Caco-2 (cell line): ENCODE measurements around the gene CCS. TPM values are rescaled to one million over a fixed set of nuclear protein-coding genes. Genes with fewer than 3 reads are reported as not detected.

Source experiments
- BruUV-seq: library from RNA; stranded (reverse); fragments of 400-500 nt; replicated peaks from 2 replicates; lab custom pipeline; 2021; lab: Mats Ljungman, UMichigan
- CTCF ChIA-PET: fragments of 300-600 bp; sonication (Branson Sonifier 250); formaldehyde crosslinking; loops from one replicate; lab custom pipeline; 2022; ENCODE audit warnings: antibody characterized with exemption; lab: Charles Lee
- POLR2A ChIA-PET: fragments of 300-600 bp; sonication (Branson Sonifier 250); formaldehyde crosslinking; loops from one replicate; lab custom pipeline; 2022; ENCODE audit warnings: antibody characterized with exemption; lab: Charles Lee
- DNase-seq, 2 experiments: peaks; one replicate each; pipeline versions ENCODE4 v3.0.0 to v3.0.0-alpha.2; 2020 to 2022
- H3K27me3 ChIP-seq: replicated peaks from 2 replicates; pipeline ENCODE4 v1.6.0; 2011; ENCODE audit warnings: low read length; ENCODE audit not compliant: control insufficient read depth, insufficient read depth
- H3K36me3 ChIP-seq: 2 replicates; pipeline ENCODE4 v1.5.1; 2011; ENCODE audit warnings: low read length; ENCODE audit not compliant: control insufficient read depth, insufficient read depth
- H3K4me1 ChIP-seq: fragments of 250-450 bp; sonication (Bioruptor Pico); 2 replicates; pipeline ENCODE4 v1.5.1; 2020; ENCODE audit warnings: mild to moderate bottlenecking
- H3K4me3 ChIP-seq: 2 replicates; pipeline ENCODE4 v1.5.1; 2011; ENCODE audit warnings: low read depth, mild to moderate bottlenecking, control low read depth, low read length
- H3K9me3 ChIP-seq: fragments of 250-450 bp; sonication (Bioruptor Pico); 2 replicates; pipeline ENCODE4 v1.5.1; 2020; ENCODE audit warnings: mild to moderate bottlenecking, moderate library complexity
- H3K27ac Mint-ChIP-seq: one replicate; pipeline ENCODE4 v1.8.0; 2022; ENCODE audit warnings: mixed read lengths; ENCODE audit not compliant: unreplicated experiment
- H3K27me3 Mint-ChIP-seq: one replicate; pipeline ENCODE4 v1.8.0; 2022; ENCODE audit warnings: mixed read lengths; ENCODE audit not compliant: insufficient read depth, unreplicated experiment
- H3K36me3 Mint-ChIP-seq: one replicate; pipeline ENCODE4 v1.8.0; 2022; ENCODE audit warnings: mild to moderate bottlenecking, mixed read lengths; ENCODE audit not compliant: insufficient read depth, unreplicated experiment
- H3K4me1 Mint-ChIP-seq: one replicate; pipeline ENCODE4 v1.8.0; 2022; ENCODE audit warnings: low read depth, mixed read lengths; ENCODE audit not compliant: unreplicated experiment
- H3K4me3 Mint-ChIP-seq: one replicate; pipeline ENCODE4 v1.8.0; 2022; ENCODE audit warnings: mild to moderate bottlenecking, moderate library complexity, mixed read lengths; ENCODE audit not compliant: unreplicated experiment
- H3K9me3 Mint-ChIP-seq: one replicate; pipeline ENCODE4 v1.8.0; 2022; ENCODE audit warnings: mixed read lengths; ENCODE audit not compliant: unreplicated experiment
- CTCF ChIP-seq, 2 experiments: fragments of 200-600 bp in 1 of 2; IDR thresholded peaks; 1 replicate in 1 of 2; 2 replicates in 1 of 2; pipeline versions ENCODE4 v1.5.1 to v1.8.0; 2011 to 2022; ENCODE audit warnings: antibody characterized with exemption in 1 of 2, control low read depth in 1 of 2, inconsistent platforms in 1 of 2, low read depth in 1 of 2, low read length in 1 of 2, mild to moderate bottlenecking in 1 of 2, moderate library complexity in 1 of 2; ENCODE audit not compliant: insufficient read depth in 1 of 2, severe bottlenecking in 1 of 2, unreplicated experiment in 1 of 2
- intact Hi-C: fragments of 100-400 bp; cut with micrococcal nuclease; formaldehyde crosslinking; loops from one replicate; pipeline ENCODE4 v1.10.0; 2022; ENCODE audit not compliant: unreplicated experiment
- total RNA-seq: library from RNA; stranded (reverse); gene quantifications from 2 replicates; pipeline ENCODE4 v1.2.3, GENCODE V29; 2022

The CCS gene
- total RNA-seq, 1 experiment from 2014 or later = 52.9 TPM

DNA sequence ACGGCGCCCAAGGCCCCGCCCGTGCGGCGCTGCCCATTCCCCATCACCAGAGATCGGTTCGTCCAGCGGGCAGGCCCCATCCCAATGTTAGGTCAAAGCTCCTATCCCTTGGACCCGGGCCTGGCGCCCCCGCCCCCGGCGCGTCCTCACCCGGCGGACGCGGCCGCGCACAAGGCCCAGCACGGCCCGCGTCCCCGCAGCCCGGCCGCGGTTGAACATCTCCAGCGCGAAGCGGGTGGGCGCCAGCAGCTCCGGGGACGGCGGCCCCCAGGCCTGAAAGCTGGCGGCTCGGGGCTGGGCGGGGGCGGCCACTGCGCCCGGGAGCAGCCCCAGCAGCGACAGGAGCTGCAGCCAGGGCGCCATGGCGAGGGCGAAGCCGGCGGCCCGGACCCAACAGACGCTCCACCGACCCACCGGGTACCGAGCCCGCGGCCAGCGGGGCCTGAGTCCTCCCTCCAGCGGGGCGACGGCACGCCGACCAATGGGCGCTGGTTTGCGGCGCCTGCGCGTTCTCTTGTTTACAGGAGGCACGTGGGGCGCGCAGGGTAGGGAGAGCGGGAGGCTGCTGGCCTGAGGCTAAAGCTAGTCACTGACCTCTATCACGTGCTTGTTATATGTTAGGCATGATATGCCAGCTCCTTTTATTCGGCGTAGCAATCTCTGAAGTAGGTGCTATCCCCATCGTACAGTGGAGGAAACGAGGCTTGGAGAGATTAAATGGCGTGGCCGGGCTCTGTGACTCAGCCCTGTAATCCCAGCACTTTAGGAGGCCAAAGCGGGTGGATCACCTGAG, 24.7 kb upstream of the CCS start, which contains the start of gene CTSF:
Gene CTSF, minus strand, starts transcription at position 483 of the 793 bp plus-strand sequence. Its CDS starts 120 bp downstream, at position 363.
- intact Hi-C loops = no loop called here
- ChIA-PET CTCF (interaction anchor here (1.1 to 1.2 kb wide), 2 partner anchors 11 to 24 kb away, joined by 3 to 5 read pairs; partner anchors contain the start of genes CCDC87 and CCS), POLR2A (interaction anchor here (0.5 kb wide), 1 partner anchor 307 kb away, joined by 8 read pairs; no protein-coding TSS in a partner anchor)
- Mint-ChIP-seq H3K27me3 (no peaks in the 10 kb centered on the region), H3K4me1 (no peaks in the 10 kb centered on the region), H3K4me3 (no peak within 1 kb of the TSS), H3K36me3 (no peaks in the 10 kb centered on the region), H3K27ac (no peak within 1 kb of the TSS), H3K9me3 (no peaks in the 10 kb centered on the region)
- BruUV-seq = no TSS peak
- no peaks in the 10 kb centered on the region for H3K36me3 ChIP-seq
- no peaks in the 10 kb centered on the region for H3K9me3 ChIP-seq
- TF ChIP-seq CTCF (IDR thresholded peaks at IDR 0.05; ENCODE audit: insufficient read depth in 1 of 2, low read depth in 1 of 2, low read length in 1 of 2, severe bottlenecking in 1 of 2, unreplicated experiment in 1 of 2) = no peak
- DNase-seq = no peak
- H3K27me3 ChIP-seq = no peaks in the 10 kb centered on the region
- H3K4me1 ChIP-seq = no peaks in the 10 kb centered on the region
- no peak within 1 kb of the TSS for H3K4me3 ChIP-seq

DNA sequence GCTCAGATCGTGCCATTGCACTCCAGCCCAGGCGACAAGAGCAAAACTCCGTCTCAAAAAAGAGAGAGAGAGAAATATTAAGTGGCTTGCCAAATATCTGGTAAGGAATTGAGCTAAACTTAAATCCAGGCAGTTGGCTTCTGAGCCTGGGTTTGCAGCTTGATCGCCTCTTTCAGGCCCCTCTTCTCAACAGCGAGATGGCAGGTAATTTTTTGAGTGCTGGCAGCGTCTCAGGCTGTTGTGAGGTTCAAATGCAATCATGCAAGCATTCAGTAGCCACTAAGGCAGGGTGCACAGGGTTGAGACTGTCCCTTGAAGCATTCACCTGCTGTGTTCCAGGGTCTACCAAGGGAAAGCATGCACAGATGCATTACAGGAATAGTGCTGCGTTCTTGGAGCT, 23.9 kb upstream of the CCS start:
- DNase-seq = no peak
- Mint-ChIP-seq H3K4me3 (no peak overlapping the region), H3K27ac (no peak overlapping the region), H3K36me3 (no peaks in the 10 kb centered on the region), H3K4me1 (peaks cover 4% of the 10 kb centered on the region), H3K27me3 (no peaks in the 10 kb centered on the region), H3K9me3 (peaks cover 6% of the 10 kb centered on the region)
- Histone ChIP-seq H3K27me3 (no peaks in the 10 kb centered on the region), H3K4me3 (no peak overlapping the region), H3K4me1 (no peaks in the 10 kb centered on the region), H3K36me3 (no peaks in the 10 kb centered on the region), H3K9me3 (no peaks in the 10 kb centered on the region)
- BruUV-seq = no TSS peak
- CTCF ChIA-PET = interaction anchor here (1.1 to 1.2 kb wide), 2 partner anchors 10 to 23 kb away, joined by 3 to 5 read pairs; partner anchors contain the start of genes CCDC87 and CCS
- POLR2A ChIA-PET = interaction anchor here (1.6 kb wide), 1 partner anchor 47 kb away, joined by 6 read pairs; the partner anchor contains the start of gene RBM14
- TF ChIP-seq CTCF (IDR thresholded peaks at IDR 0.05; ENCODE audit: insufficient read depth in 1 of 2, low read depth in 1 of 2, low read length in 1 of 2, severe bottlenecking in 1 of 2, unreplicated experiment in 1 of 2) = no peak
- intact Hi-C loops = no loop called here

GRCh38 chr11:66570079-66570849, 22.7 kb upstream of the CCS start:
- Mint-ChIP-seq H3K27me3 (peaks cover 4% of the 10 kb centered on the region), H3K27ac (no peak overlapping the region), H3K9me3 (peaks cover 11% of the 10 kb centered on the region), H3K4me1 (peaks cover 16% of the 10 kb centered on the region), H3K4me3 (no peak overlapping the region), H3K36me3 (no peaks in the 10 kb centered on the region)
- ChIA-PET CTCF (interaction anchor here (1.0 to 1.2 kb wide), 2 partner anchors 22 to 131 kb away, joined by 4 to 5 read pairs; partner anchors contain the start of genes CCDC87, CCS and MRPL11), POLR2A (interaction anchor here (1.6 kb wide), 1 partner anchor 46 kb away, joined by 6 read pairs; the partner anchor contains the start of gene RBM14)
- BruUV-seq = no TSS peak
- H3K27me3 ChIP-seq = no peaks in the 10 kb centered on the region
- intact Hi-C loops = no loop called here
- H3K36me3 ChIP-seq = no peaks in the 10 kb centered on the region
- no peak for TF ChIP-seq CTCF (IDR thresholded peaks at IDR 0.05; ENCODE audit: insufficient read depth in 1 of 2, low read depth in 1 of 2, low read length in 1 of 2, severe bottlenecking in 1 of 2, unreplicated experiment in 1 of 2)
- H3K9me3 ChIP-seq = no peaks in the 10 kb centered on the region
- no peak overlapping the region for H3K4me3 ChIP-seq
- DNase-seq = no peak
- no peaks in the 10 kb centered on the region for H3K4me1 ChIP-seq
